HepG2 (cell line): ENCODE measurements around the gene B4GALT3. TPM values are rescaled to one million over a fixed set of nuclear protein-coding genes. Genes with fewer than 3 reads are reported as not detected.

ENCODE experiments used
- ATF6 ChIP-seq: sonication (generic); formaldehyde crosslinking; conservative IDR thresholded peaks from 2 replicates; pipeline ENCODE4 v1.4.0; 2020; ENCODE audit warnings: missing genetic modification reagents
- ATF7-NPFF ChIP-seq: sonication (generic); formaldehyde crosslinking; IDR thresholded peaks from 2 replicates; pipeline ENCODE4 v1.8.1; 2023; ENCODE audit warnings: mild to moderate bottlenecking, low read depth, missing genetic modification reagents, moderate library complexity
- CCAR2 ChIP-seq: fragments of 200-400 bp; formaldehyde crosslinking; optimal IDR thresholded peaks from 2 replicates; pipeline ENCODE3; 2018; ENCODE audit warnings: low read depth, mild to moderate bottlenecking, low read length, moderate library complexity
- EED ChIP-seq: sonication (generic); formaldehyde crosslinking; IDR thresholded peaks from 2 replicates; pipeline ENCODE4 v1.5.0; 2020; ENCODE audit warnings: mild to moderate bottlenecking, missing genetic modification reagents
- HNRNPUL1 ChIP-seq: fragments of 200-400 bp; formaldehyde crosslinking; IDR thresholded peaks from 2 replicates; pipeline ENCODE4 v1.6.1; 2017; ENCODE audit warnings: low read depth, mild to moderate bottlenecking, low read length, moderate library complexity
- IKZF1 ChIP-seq: fragments of 450-650 bp; IDR thresholded peaks from 2 replicates; pipeline ENCODE4 v1.7.1; 2016
- ISX ChIP-seq: sonication (generic); formaldehyde crosslinking; conservative IDR thresholded peaks from 2 replicates; pipeline ENCODE4 v1.5.0; 2020; ENCODE audit warnings: missing genetic modification reagents
- KDM5A ChIP-seq: fragments of 200-600 bp; sonication (generic); IDR thresholded peaks from 2 replicates; pipeline ENCODE4 v1.7.0; 2018; ENCODE audit warnings: antibody characterized with exemption, mild to moderate bottlenecking, low read length, borderline replicate concordance
- KMT2A ChIP-seq: sonication (generic); formaldehyde crosslinking; IDR thresholded peaks from 2 replicates; pipeline ENCODE4 v1.4.0; 2020; ENCODE audit warnings: missing genetic modification reagents
- MTF1 ChIP-seq: sonication (generic); formaldehyde crosslinking; IDR thresholded peaks from 2 replicates; pipeline ENCODE4 v1.5.0; 2020; ENCODE audit warnings: missing genetic modification reagents
- NCOR1 ChIP-seq: fragments of 200-600 bp; sonication (generic); IDR thresholded peaks from 2 replicates; pipeline ENCODE4 v1.7.0; 2017; ENCODE audit warnings: antibody characterized with exemption, low read length, borderline replicate concordance
- PHF5A ChIP-seq: IDR thresholded peaks from one replicate; pipeline ENCODE4 v1.6.1; 2018; ENCODE audit warnings: low read depth, missing genetic modification reagents; ENCODE audit not compliant: unreplicated experiment
- PHF8 ChIP-seq: sonication (generic); formaldehyde crosslinking; IDR thresholded peaks from 2 replicates; pipeline ENCODE4 v1.5.0; 2020; ENCODE audit warnings: missing genetic modification reagents
- PLSCR1 ChIP-seq: sonication (generic); formaldehyde crosslinking; IDR thresholded peaks from 2 replicates; pipeline ENCODE4 v1.5.0; 2020; ENCODE audit warnings: missing genetic modification reagents, mild to moderate bottlenecking, borderline replicate concordance
- RARA ChIP-seq: IDR thresholded peaks from 2 replicates; pipeline ENCODE4 v1.6.1; 2016; ENCODE audit warnings: missing genetic modification reagents, missing compliant biosample characterization
- RNF2 ChIP-seq: fragments of 450-650 bp; conservative IDR thresholded peaks from 2 replicates; pipeline ENCODE4 v1.6.1; 2016; ENCODE audit warnings: low read depth
- SALL1 ChIP-seq: sonication (generic); formaldehyde crosslinking; IDR thresholded peaks from 2 replicates; pipeline ENCODE4 v1.8.0; 2022; ENCODE audit warnings: mild to moderate bottlenecking, missing genetic modification reagents
- SMARCC2 ChIP-seq: fragments of 450-650 bp; IDR thresholded peaks from 2 replicates; pipeline ENCODE4 v1.6.1; 2017; ENCODE audit warnings: antibody characterized with exemption, mild to moderate bottlenecking
- ZFP37 ChIP-seq: sonication (generic); formaldehyde crosslinking; IDR thresholded peaks from 2 replicates; pipeline ENCODE4 v1.4.0; 2020; ENCODE audit warnings: missing genetic modification reagents, borderline replicate concordance
- ZNF275 ChIP-seq: sonication (generic); formaldehyde crosslinking; IDR thresholded peaks from 2 replicates; pipeline ENCODE4 v1.8.0; 2022; ENCODE audit warnings: missing genetic modification reagents, mild to moderate bottlenecking, inconsistent platforms, borderline replicate concordance
- ZNF414 ChIP-seq: sonication (generic); formaldehyde crosslinking; IDR thresholded peaks from 2 replicates; pipeline ENCODE4 v1.5.0; 2020; ENCODE audit warnings: missing genetic modification reagents
- ZNF512B ChIP-seq: sonication (generic); formaldehyde crosslinking; IDR thresholded peaks from 2 replicates; pipeline ENCODE4 v1.5.1; 2020; ENCODE audit warnings: missing genetic modification reagents, mild to moderate bottlenecking, borderline replicate concordance
- ZNF674 ChIP-seq: sonication (generic); formaldehyde crosslinking; IDR thresholded peaks from 2 replicates; pipeline ENCODE4 v1.5.0; 2020; ENCODE audit warnings: low read depth, mild to moderate bottlenecking, missing genetic modification reagents
- polyA plus RNA-seq, 8 experiments: library from polyadenylated mRNA; depleted of rRNA in 3 of 8; stranded (reverse) in 7 of 8; unstranded in 1 of 8; fragments of >200 nt; fragmentation: Illumina TruSeq in 4 of 8; extraction: Trizol in 4 of 8; gene quantifications; 2 replicates each; pipeline versions ENCODE4 v1.2.1 to v1.2.3, GENCODE V29; 2011 to 2016; ENCODE audit warnings: low read depth in 4 of 8, missing spikeins in 1 of 8, mixed read lengths in 1 of 8; ENCODE audit not compliant: insufficient read depth in 1 of 8
- total RNA-seq, 5 experiments: library from RNA; depleted of rRNA; stranded (reverse); fragments of >200 nt; fragmentation: Illumina TruSeq; extraction: Trizol; gene quantifications; 2 replicates each; pipeline ENCODE4 v1.2.3, GENCODE V29; 2016; ENCODE audit warnings: low read depth in 1 of 5

Gene B4GALT3
- total and polyA plus RNA-seq, 2 of the 13 experiments (the other 11 are each of a cell fraction or from before 2014, with no cell fraction given) = 35.6 to 40.4 TPM

GRCh38 chr1:161201836-161202712 is 24.8 kb upstream of the B4GALT3 start, which contains the start of gene NDUFS2 (continued):
- TF ChIP-seq PHF8 (peak; percentile 90), ATF7-NPFF (peak; percentile 69), RARA (CRISPR knock-in tag) (no peak; the same call in 1 of the 2 replicates), KDM5A (peak; percentile 65), IKZF1 (no peak), ISX (no peak), PHF5A (CRISPR knock-in tag) (peak; percentile 70), SALL1 (CRISPR knock-in tag) (peak; percentile 82), EED (CRISPR knock-in tag) (no peak; the same call in 1 of the 2 replicates), SMARCC2 (no peak), NCOR1 (no peak), ZNF674 (CRISPR knock-in tag) (no peak), CCAR2 (no peak), PLSCR1 (CRISPR knock-in tag) (no peak), MTF1 (CRISPR knock-in tag) (no peak), HNRNPUL1 (no peak), ZNF414 (no peak), KMT2A (CRISPR knock-in tag) (no peak), ZNF275 (CRISPR knock-in tag) (no peak), ZFP37 (CRISPR knock-in tag) (no peak), ZNF512B (no peak), RNF2 (no peak), ATF6 (CRISPR knock-in tag) (no peak)
